Neuronal stem cell (in vitro differentiated cells): Measurements from ENCODE around the gene CCDC86.

Source experiments
- DNase-seq: peaks from one replicate; pipeline ENCODE4 v3.0.0-alpha.2; 2013; ENCODE audit warnings: low spot score
- H2AFZ ChIP-seq: one replicate; pipeline ENCODE4 v1.6.1; 2013; ENCODE audit warnings: mild to moderate bottlenecking, low read length, inconsistent platforms
- H2AK5ac ChIP-seq: 2 replicates; pipeline ENCODE4 v1.6.1; 2013; ENCODE audit warnings: low read depth, mild to moderate bottlenecking, inconsistent platforms, low read length, moderate library complexity, mixed read lengths
- H2BK120ac ChIP-seq: 2 replicates; pipeline ENCODE4 v1.6.1; 2013; ENCODE audit warnings: low read depth, mild to moderate bottlenecking, inconsistent platforms, low read length, moderate library complexity, mixed read lengths
- H2BK12ac ChIP-seq: one replicate; pipeline ENCODE4 v1.6.1; 2013; ENCODE audit warnings: low read length, inconsistent platforms
- H2BK15ac ChIP-seq: 2 replicates; pipeline ENCODE4 v1.6.1; 2013; ENCODE audit warnings: mild to moderate bottlenecking, low read length, inconsistent platforms, mixed read lengths
- H2BK5ac ChIP-seq: one replicate; pipeline ENCODE4 v1.6.1; 2013; ENCODE audit warnings: inconsistent platforms, mild to moderate bottlenecking, low read length, moderate library complexity
- H3K14ac ChIP-seq: one replicate; pipeline ENCODE4 v1.6.1; 2013; ENCODE audit warnings: low read length, inconsistent platforms
- H3K18ac ChIP-seq: 2 replicates; pipeline ENCODE4 v1.6.1; 2013; ENCODE audit warnings: low read length, inconsistent platforms
- H3K23ac ChIP-seq: 2 replicates; pipeline ENCODE4 v1.6.1; 2013; ENCODE audit warnings: low read depth, mild to moderate bottlenecking, mixed read lengths, low read length, inconsistent platforms; ENCODE audit not compliant: poor library complexity
- H3K27ac ChIP-seq: replicated peaks from 3 replicates; pipeline ENCODE4 v1.5.1; 2013; ENCODE audit warnings: low read length, inconsistent platforms
- H3K27me3 ChIP-seq, 3 experiments: 2 replicates each; pipeline ENCODE4 v1.6.1; 2013; ENCODE audit warnings: low read length in 3 of 3, mild to moderate bottlenecking in 2 of 3, inconsistent platforms in 1 of 3, low read depth in 1 of 3, mixed read lengths in 1 of 3, moderate library complexity in 1 of 3; ENCODE audit not compliant: control insufficient read depth in 3 of 3, insufficient read depth in 3 of 3
- H3K36me3 ChIP-seq, 2 donors: replicated peaks in 1 of 2; 2 replicates each; pipeline ENCODE4 v1.6.1; 2013; ENCODE audit warnings: low read length in 2 of 2; ENCODE audit not compliant: control insufficient read depth in 2 of 2, insufficient read depth in 2 of 2
- H3K4ac ChIP-seq: 2 replicates; pipeline ENCODE4 v1.6.1; 2013; ENCODE audit warnings: inconsistent platforms, mild to moderate bottlenecking, low read length, moderate library complexity
- H3K4me1 ChIP-seq, 2 donors: 1 replicate in 1 of 2; 2 replicates in 1 of 2; pipeline ENCODE4 v1.6.1; 2013; ENCODE audit warnings: low read length in 2 of 2, low read depth in 1 of 2; ENCODE audit not compliant: control insufficient read depth in 2 of 2, insufficient read depth in 1 of 2
- H3K4me2 ChIP-seq: one replicate; pipeline ENCODE4 v1.6.1; 2013; ENCODE audit warnings: mild to moderate bottlenecking, low read length, inconsistent platforms; ENCODE audit not compliant: insufficient read depth, poor library complexity, severe bottlenecking
- H3K4me3 ChIP-seq, 2 donors: 2 replicates each; pipeline ENCODE4 v1.5.1; 2013; ENCODE audit warnings: low read length in 2 of 2, mild to moderate bottlenecking in 2 of 2, inconsistent platforms in 1 of 2, moderate library complexity in 1 of 2
- H3K79me1 ChIP-seq: one replicate; pipeline ENCODE4 v1.6.1; 2013; ENCODE audit warnings: low read depth, mild to moderate bottlenecking, inconsistent platforms, low read length, moderate library complexity
- H3K9ac ChIP-seq: one replicate; pipeline ENCODE4 v1.6.1; 2013; ENCODE audit warnings: mild to moderate bottlenecking, low read depth, low read length, inconsistent platforms; ENCODE audit not compliant: poor library complexity
- H3K9me3 ChIP-seq, 2 donors: replicated peaks in 1 of 2; 2 replicates each; pipeline versions ENCODE3 to v1.6.1; 2013; ENCODE audit warnings: low read length in 2 of 2, mild to moderate bottlenecking in 2 of 2, inconsistent platforms in 1 of 2, low read depth in 1 of 2, mixed read lengths in 1 of 2, moderate library complexity in 1 of 2; ENCODE audit not compliant: control insufficient read depth in 2 of 2, insufficient read depth in 1 of 2
- H4K8ac ChIP-seq: one replicate; pipeline ENCODE4 v1.6.1; 2013; ENCODE audit warnings: low read depth, mild to moderate bottlenecking, inconsistent platforms, low read length, moderate library complexity
- H4K91ac ChIP-seq: one replicate; pipeline ENCODE4 v1.6.1; 2013; ENCODE audit warnings: low read length, low read depth, mild to moderate bottlenecking, inconsistent platforms; ENCODE audit not compliant: poor library complexity
- WGBS, 2 donors: extraction: QIAGEN DNeasy Blood & Tissue Kit; methylation state at CpG; one replicate each; pipeline ENCODE4 v1.1.7; 2013; ENCODE audit warnings: missing lambda C conversion rate in 2 of 2, mixed read lengths in 1 of 2; ENCODE audit not compliant: insufficient read length in 2 of 2, insufficient replicate concordance in 1 of 2; ENCODE audit errors: extremely low coverage in 2 of 2; 5-methylcytosine and 5-hydroxymethylcytosine counted together

Gene CCDC86

GRCh38 chr11:60847281-60847680 is 5.4 kb downstream of the CCDC86 start:
- no peak overlapping the region for H3K4ac ChIP-seq
- no peak overlapping the region for H3K9ac ChIP-seq
- H3K36me3 ChIP-seq, result peaks cover 36 to 52% of the 10 kb centered on the region in 2 donors
- H4K8ac ChIP-seq, result no peak overlapping the region
- no peak overlapping the region for H2AK5ac ChIP-seq
- H2BK12ac ChIP-seq, result no peak overlapping the region
- no peak overlapping the region for H3K23ac ChIP-seq
- no peak overlapping the region for H3K18ac ChIP-seq
- no peak overlapping the region for H3K14ac ChIP-seq
- no peaks in the 10 kb centered on the region for H3K27me3 ChIP-seq
- DNase-seq, result no peak
- no peak overlapping the region for H3K4me3 ChIP-seq
- H2BK5ac ChIP-seq, result no peak overlapping the region
- H3K9me3 ChIP-seq, result no peaks in the 10 kb centered on the region
- no peak overlapping the region for H3K4me2 ChIP-seq
- H2BK120ac ChIP-seq, result no peak overlapping the region
- no peak overlapping the region for H2AFZ ChIP-seq
- H3K27ac ChIP-seq, result no peak overlapping the region
- H2BK15ac ChIP-seq, result no peak overlapping the region
- H3K4me1 ChIP-seq, result peaks cover 9 to 18% of the 10 kb centered on the region in 2 donors
- no peak overlapping the region for H4K91ac ChIP-seq
- peaks cover 9% of the 10 kb centered on the region for H3K79me1 ChIP-seq
- no CpG with 5 or more reads among the region's 13 CpGs for WGBS, 2 donors

GRCh38 chr11:60847896-60848295 is 6.0 kb downstream of the CCDC86 start:
- H3K4me3 ChIP-seq, result no peak overlapping the region
- H3K14ac ChIP-seq, result no peak overlapping the region
- no peak overlapping the region for H3K4me2 ChIP-seq
- no peak overlapping the region for H2BK15ac ChIP-seq
- H2BK12ac ChIP-seq, result no peak overlapping the region
- H3K9me3 ChIP-seq, result no peaks in the 10 kb centered on the region
- DNase-seq, result no peak
- H2BK120ac ChIP-seq, result no peak overlapping the region
- H3K27ac ChIP-seq, result no peak overlapping the region
- H3K23ac ChIP-seq, result no peak overlapping the region
- no peak overlapping the region for H2AFZ ChIP-seq
- H3K36me3 ChIP-seq, result peaks cover 36 to 52% of the 10 kb centered on the region in 2 donors
- no peak overlapping the region for H4K91ac ChIP-seq
- H2AK5ac ChIP-seq, result no peak overlapping the region
- no peak overlapping the region for H3K9ac ChIP-seq
- WGBS, 2 donors, result no CpG with 5 or more reads among the region's 12 CpGs
- no peak overlapping the region for H3K4ac ChIP-seq
- H3K79me1 ChIP-seq, result peaks cover 4% of the 10 kb centered on the region
- no peak overlapping the region for H2BK5ac ChIP-seq
- H4K8ac ChIP-seq, result no peak overlapping the region
- H3K18ac ChIP-seq, result no peak overlapping the region
- H3K27me3 ChIP-seq, result no peaks in the 10 kb centered on the region
- peaks cover 9 to 18% of the 10 kb centered on the region in 2 donors for H3K4me1 ChIP-seq

- peaks cover 36 to 52% of the 10 kb centered on the region in 2 donors for H3K36me3 ChIP-seq
Observed at GRCh38 chr11:60848714-60849151, 6.8 kb downstream of the CCDC86 start.

GRCh38 chr11:60849641-60850520 is 8.0 kb downstream of the CCDC86 start:
- Histone ChIP-seq H3K27me3 (no peaks in the 10 kb centered on the region), H2AFZ (no peak overlapping the region), H3K79me1 (no peaks in the 10 kb centered on the region), H3K4ac (no peak overlapping the region), H3K9me3 (no peaks in the 10 kb centered on the region), H4K8ac (no peak overlapping the region), H2BK12ac (no peak overlapping the region), H3K36me3 (peaks cover 34 to 52% of the 10 kb centered on the region in 2 donors), H3K9ac (no peak overlapping the region), H2BK120ac (no peak overlapping the region), H3K18ac (no peak overlapping the region), H2BK15ac (no peak overlapping the region), H2AK5ac (no peak overlapping the region), H3K4me2 (no peak overlapping the region), H2BK5ac (no peak overlapping the region), H3K27ac (no peak overlapping the region), H3K4me3 (no peak overlapping the region), H3K14ac (no peak overlapping the region), H3K4me1 (peaks cover 0 to 5% of the 10 kb centered on the region in 2 donors), H3K23ac (no peak overlapping the region), H4K91ac (no peak overlapping the region)
- no CpG with 5 or more reads among the region's 29 CpGs for WGBS, 2 donors
- DNase-seq, result no peak

More at GRCh38 chr11:60848714-60849151, 6.8 kb downstream of the CCDC86 start:
- H3K27ac ChIP-seq, result no peak overlapping the region
- H3K4ac ChIP-seq, result no peak overlapping the region
- no peak overlapping the region for H4K8ac ChIP-seq
- DNase-seq, result no peak
- H2AFZ ChIP-seq, result no peak overlapping the region
- H3K14ac ChIP-seq, result no peak overlapping the region
- H3K4me1 ChIP-seq, result peaks cover 6 to 15% of the 10 kb centered on the region in 2 donors
- H3K18ac ChIP-seq, result no peak overlapping the region
- H3K79me1 ChIP-seq, result peaks cover 4% of the 10 kb centered on the region
- no peak overlapping the region for H2BK12ac ChIP-seq
- no peak overlapping the region for H2BK5ac ChIP-seq
- H2BK120ac ChIP-seq, result no peak overlapping the region
- H3K23ac ChIP-seq, result no peak overlapping the region
- no peak overlapping the region for H3K4me2 ChIP-seq
- no peak overlapping the region for H3K4me3 ChIP-seq
- H2BK15ac ChIP-seq, result no peak overlapping the region
- no peaks in the 10 kb centered on the region for H3K9me3 ChIP-seq
- no peak overlapping the region for H3K9ac ChIP-seq
- H2AK5ac ChIP-seq, result no peak overlapping the region
- WGBS, 2 donors, result no CpG with 5 or more reads among the region's 10 CpGs
- no peaks in the 10 kb centered on the region for H3K27me3 ChIP-seq
- no peak overlapping the region for H4K91ac ChIP-seq
